ENCODE measurements around the gene SYT9.

SYT9 gene

GRCh38 chr11:7471071-7471470 is 219.4 kb downstream of the SYT9 start:
- no peak for DNase-seq (ENCODE audit: low spot score)

- DNase-seq (ENCODE audit: low spot score): no peak
These were observed 222.0 kb downstream of the SYT9 start for GRCh38 chr11:7473717-7474116.

- DNase-seq (ENCODE audit: low spot score): no peak
These were observed 228.4 kb downstream of the SYT9 start for GRCh38 chr11:7480113-7480512.

GRCh38 chr11:7484131-7484530 is 232.4 kb downstream of the SYT9 start:
- DNase-seq (ENCODE audit: low spot score): no peak

- no peak for DNase-seq (ENCODE audit: low spot score)
These were observed 232.9 kb downstream of the SYT9 start for GRCh38 chr11:7484645-7485044.

GRCh38 chr11:7485186-7486097 is 233.7 kb downstream of the SYT9 start, which contains the start of gene OLFML1:
TSS of gene OLFML1 (plus strand) at chr11:7485506. CDS start at chr11:7485876, 370 bp downstream.
- no peak for DNase-seq (ENCODE audit: low spot score)

- DNase-seq (ENCODE audit: low spot score): no peak
These were observed 234.5 kb downstream of the SYT9 start for GRCh38 chr11:7486098-7486780.

GRCh38 chr11:7486781-7487140 is 235.1 kb downstream of the SYT9 start:
- no peak for DNase-seq (ENCODE audit: low spot score)

- DNase-seq (ENCODE audit: low spot score): no peak
These were observed 235.7 kb downstream of the SYT9 start for GRCh38 chr11:7487360-7487759.

GRCh38 chr11:7488681-7489080 is 237.0 kb downstream of the SYT9 start:
- DNase-seq (ENCODE audit: low spot score): no peak

GRCh38 chr11:7489376-7489775 is 237.7 kb downstream of the SYT9 start:
- DNase-seq (ENCODE audit: low spot score): no peak

GRCh38 chr11:7490054-7490453 is 238.3 kb downstream of the SYT9 start:
- DNase-seq (ENCODE audit: low spot score): no peak

- no peak for DNase-seq (ENCODE audit: low spot score)
These were observed 238.8 kb downstream of the SYT9 start for GRCh38 chr11:7490535-7490934.

GRCh38 chr11:7492253-7492652 is 240.5 kb downstream of the SYT9 start:
- DNase-seq (ENCODE audit: low spot score): no peak

- DNase-seq (ENCODE audit: low spot score): no peak
These were observed 242.0 kb downstream of the SYT9 start for GRCh38 chr11:7493670-7494069.

- DNase-seq (ENCODE audit: low spot score): no peak
These were observed 242.5 kb downstream of the SYT9 start for GRCh38 chr11:7494086-7494745.

GRCh38 chr11:7495882-7496551 is 244.3 kb downstream of the SYT9 start:
- no peak for DNase-seq (ENCODE audit: low spot score)

GRCh38 chr11:7498193-7498592 is 246.5 kb downstream of the SYT9 start:
- DNase-seq (ENCODE audit: low spot score): no peak

GRCh38 chr11:7499081-7499480 is 247.4 kb downstream of the SYT9 start:
- no peak for DNase-seq (ENCODE audit: low spot score)

GRCh38 chr11:7500251-7500650 is 248.5 kb downstream of the SYT9 start:
- DNase-seq (ENCODE audit: low spot score): no peak

GRCh38 chr11:7501251-7501650 is 249.5 kb downstream of the SYT9 start:
- no peak for DNase-seq (ENCODE audit: low spot score)

- DNase-seq (ENCODE audit: low spot score): no peak
These were observed 250.2 kb downstream of the SYT9 start for GRCh38 chr11:7501894-7502293.
